HepG2 (cell line): ENCODE measurements around the gene PPP1R13B. TPM values are rescaled to one million over a fixed set of nuclear protein-coding genes. Genes with fewer than 3 reads are reported as not detected.

Experiments used
- DNMT3B ChIP-seq: conservative IDR thresholded peaks from 2 replicates; pipeline ENCODE4 v1.6.1; 2016; ENCODE audit warnings: missing biosample characterization, control low read depth
- HMG20B ChIP-seq: conservative IDR thresholded peaks from 2 replicates; pipeline ENCODE4 v1.6.1; 2016; ENCODE audit warnings: missing genetic modification reagents, missing compliant biosample characterization
- KMT2A ChIP-seq: sonication (generic); formaldehyde crosslinking; IDR thresholded peaks from 2 replicates; pipeline ENCODE4 v1.4.0; 2020; ENCODE audit warnings: missing genetic modification reagents
- MIXL1 ChIP-seq: IDR thresholded peaks from 2 replicates; pipeline ENCODE4 v1.6.1; 2016
- SP4 ChIP-seq: sonication (generic); formaldehyde crosslinking; IDR thresholded peaks from 2 replicates; pipeline ENCODE4 v1.8.1; 2023; ENCODE audit warnings: mild to moderate bottlenecking, missing genetic modification reagents
- ZNF550 ChIP-seq: sonication (generic); formaldehyde crosslinking; IDR thresholded peaks from 2 replicates; pipeline ENCODE4 v1.4.0; 2020; ENCODE audit warnings: mild to moderate bottlenecking, missing genetic modification reagents, borderline replicate concordance
- ZNF713 ChIP-seq: sonication (generic); formaldehyde crosslinking; IDR thresholded peaks from 2 replicates; pipeline ENCODE4 v1.4.0; 2020; ENCODE audit warnings: mild to moderate bottlenecking, missing genetic modification reagents
- ZNF747 ChIP-seq: sonication (generic); formaldehyde crosslinking; IDR thresholded peaks from 2 replicates; pipeline ENCODE4 v1.8.1; 2023; ENCODE audit warnings: missing genetic modification reagents, mild to moderate bottlenecking, borderline replicate concordance
- ZNF788 ChIP-seq: sonication (generic); formaldehyde crosslinking; IDR thresholded peaks from 2 replicates; pipeline ENCODE4 v1.5.0; 2020; ENCODE audit warnings: mild to moderate bottlenecking, missing genetic modification reagents, borderline replicate concordance
- polyA plus RNA-seq, 8 experiments: library from polyadenylated mRNA; depleted of rRNA in 3 of 8; stranded (reverse) in 7 of 8; unstranded in 1 of 8; fragments of >200 nt; fragmentation: Illumina TruSeq in 4 of 8; extraction: Trizol in 4 of 8; gene quantifications; 2 replicates each; pipeline versions ENCODE4 v1.2.1 to v1.2.3, GENCODE V29; 2011 to 2016; ENCODE audit warnings: low read depth in 4 of 8, missing spikeins in 1 of 8, mixed read lengths in 1 of 8; ENCODE audit not compliant: insufficient read depth in 1 of 8
- total RNA-seq, 5 experiments: library from RNA; depleted of rRNA; stranded (reverse); fragments of >200 nt; fragmentation: Illumina TruSeq; extraction: Trizol; gene quantifications; 2 replicates each; pipeline ENCODE4 v1.2.3, GENCODE V29; 2016; ENCODE audit warnings: low read depth in 1 of 5
- TF ChIP-seq, protein P1 (sequence below): conservative IDR thresholded peaks from 2 replicates; pipeline ENCODE4 v1.6.1; 2018; ENCODE audit warnings: missing genetic modification reagents
- TF ChIP-seq, protein P2 (sequence below): sonication (generic); formaldehyde crosslinking; IDR thresholded peaks from 2 replicates; pipeline ENCODE4 v1.9.0; 2022; ENCODE audit warnings: low read depth, missing genetic modification reagents
- TF ChIP-seq, protein P3 (sequence below): sonication (generic); formaldehyde crosslinking; IDR thresholded peaks from 2 replicates; pipeline ENCODE4 v1.5.1; 2020; ENCODE audit warnings: missing genetic modification reagents, mild to moderate bottlenecking, borderline replicate concordance
- TF ChIP-seq, protein P4 (sequence below): sonication (generic); formaldehyde crosslinking; IDR thresholded peaks from 2 replicates; pipeline ENCODE4 v1.4.0; 2020; ENCODE audit warnings: missing genetic modification reagents
- TF ChIP-seq, protein P5 (sequence below): sonication (generic); formaldehyde crosslinking; IDR thresholded peaks from one replicate; pipeline ENCODE4 v1.5.1; 2020; ENCODE audit warnings: mild to moderate bottlenecking, missing genetic modification reagents; ENCODE audit errors: not compliant biosample characterization

PPP1R13B gene
- total and polyA plus RNA-seq, 2 of the 13 experiments (the other 11 are each of a cell fraction or from before 2014, with no cell fraction given) = 4.6 to 9.4 TPM

DNA sequence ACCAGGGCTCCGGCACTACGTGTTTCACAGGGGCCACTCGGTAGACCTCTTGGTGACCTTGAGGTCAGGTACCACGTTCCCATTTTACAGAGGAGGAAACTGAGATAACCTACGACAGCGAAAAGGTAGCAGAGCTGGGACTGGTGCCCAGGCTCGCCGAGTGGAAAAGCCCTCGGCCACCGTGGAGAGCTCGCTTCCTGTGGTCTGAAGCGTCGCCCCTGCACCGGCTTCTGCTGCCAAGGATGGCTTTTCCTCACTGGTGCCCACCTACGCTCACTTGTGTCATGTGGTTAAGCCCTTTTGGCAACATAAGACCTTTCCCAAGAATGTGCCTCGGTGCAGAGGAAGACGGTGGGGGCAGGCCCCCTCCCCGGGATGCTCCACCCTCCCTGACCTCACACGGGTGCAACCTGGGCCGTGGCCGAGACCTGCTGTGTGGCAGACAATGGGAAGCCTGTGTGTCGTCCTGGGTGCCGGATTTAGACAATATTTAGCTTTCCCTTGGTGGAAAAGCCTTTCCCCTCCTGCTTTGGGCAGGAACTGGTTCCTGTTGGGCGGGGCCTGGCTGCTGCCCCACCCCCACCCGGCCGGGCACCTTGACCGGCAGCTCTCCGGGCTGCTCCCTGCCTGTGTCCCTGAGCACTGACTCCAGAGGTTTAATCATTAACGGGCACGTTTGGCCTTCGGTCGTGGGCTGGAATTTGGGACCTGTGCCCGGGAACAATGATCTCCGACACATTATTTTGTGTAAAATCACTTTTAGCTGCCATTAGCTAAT, 32.4 kb upstream of the PPP1R13B start (continued):
- TF ChIP-seq, protein P1, sequence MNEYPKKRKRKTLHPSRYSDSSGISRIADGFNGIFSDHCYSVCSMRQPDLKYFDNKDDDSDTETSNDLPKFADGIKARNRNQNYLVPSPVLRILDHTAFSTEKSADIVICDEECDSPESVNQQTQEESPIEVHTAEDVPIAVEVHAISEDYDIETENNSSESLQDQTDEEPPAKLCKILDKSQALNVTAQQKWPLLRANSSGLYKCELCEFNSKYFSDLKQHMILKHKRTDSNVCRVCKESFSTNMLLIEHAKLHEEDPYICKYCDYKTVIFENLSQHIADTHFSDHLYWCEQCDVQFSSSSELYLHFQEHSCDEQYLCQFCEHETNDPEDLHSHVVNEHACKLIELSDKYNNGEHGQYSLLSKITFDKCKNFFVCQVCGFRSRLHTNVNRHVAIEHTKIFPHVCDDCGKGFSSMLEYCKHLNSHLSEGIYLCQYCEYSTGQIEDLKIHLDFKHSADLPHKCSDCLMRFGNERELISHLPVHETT = no peak; the same call in 1 of the 2 replicates
- TF ChIP-seq ZNF550 (CRISPR knock-in tag) (no peak; the same call in 1 of the 2 replicates), SP4 (CRISPR knock-in tag) (peak; percentile 63; the same call in 1 of the 2 replicates), MIXL1 (peak; percentile 80; the same call in 1 of the 2 replicates), HMG20B (peak; percentile 61; the same call in 1 of the 2 replicates), DNMT3B (CRISPR knock-in tag) (no peak), ZNF788 (CRISPR knock-in tag) (peak; percentile 92), ZNF747 (CRISPR knock-in tag) (peak; percentile 82; the same call in 1 of the 2 replicates), KMT2A (peak; percentile 83), ZNF713 (no peak)
- TF ChIP-seq, protein P2, sequence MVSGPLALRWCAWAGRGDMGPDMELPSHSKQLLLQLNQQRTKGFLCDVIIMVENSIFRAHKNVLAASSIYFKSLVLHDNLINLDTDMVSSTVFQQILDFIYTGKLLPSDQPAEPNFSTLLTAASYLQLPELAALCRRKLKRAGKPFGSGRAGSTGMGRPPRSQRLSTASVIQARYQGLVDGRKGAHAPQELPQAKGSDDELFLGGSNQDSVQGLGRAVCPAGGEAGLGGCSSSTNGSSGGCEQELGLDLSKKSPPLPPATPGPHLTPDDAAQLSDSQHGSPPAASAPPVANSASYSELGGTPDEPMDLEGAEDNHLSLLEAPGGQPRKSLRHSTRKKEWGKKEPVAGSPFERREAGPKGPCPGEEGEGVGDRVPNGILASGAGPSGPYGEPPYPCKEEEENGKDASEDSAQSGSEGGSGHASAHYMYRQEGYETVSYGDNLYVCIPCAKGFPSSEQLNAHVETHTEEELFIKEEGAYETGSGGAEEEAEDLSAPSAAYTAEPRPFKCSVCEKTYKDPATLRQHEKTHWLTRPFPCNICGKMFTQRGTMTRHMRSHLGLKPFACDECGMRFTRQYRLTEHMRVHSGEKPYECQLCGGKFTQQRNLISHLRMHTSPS (CRISPR knock-in tag) = peak; percentile 60
- TF ChIP-seq, protein P3, sequence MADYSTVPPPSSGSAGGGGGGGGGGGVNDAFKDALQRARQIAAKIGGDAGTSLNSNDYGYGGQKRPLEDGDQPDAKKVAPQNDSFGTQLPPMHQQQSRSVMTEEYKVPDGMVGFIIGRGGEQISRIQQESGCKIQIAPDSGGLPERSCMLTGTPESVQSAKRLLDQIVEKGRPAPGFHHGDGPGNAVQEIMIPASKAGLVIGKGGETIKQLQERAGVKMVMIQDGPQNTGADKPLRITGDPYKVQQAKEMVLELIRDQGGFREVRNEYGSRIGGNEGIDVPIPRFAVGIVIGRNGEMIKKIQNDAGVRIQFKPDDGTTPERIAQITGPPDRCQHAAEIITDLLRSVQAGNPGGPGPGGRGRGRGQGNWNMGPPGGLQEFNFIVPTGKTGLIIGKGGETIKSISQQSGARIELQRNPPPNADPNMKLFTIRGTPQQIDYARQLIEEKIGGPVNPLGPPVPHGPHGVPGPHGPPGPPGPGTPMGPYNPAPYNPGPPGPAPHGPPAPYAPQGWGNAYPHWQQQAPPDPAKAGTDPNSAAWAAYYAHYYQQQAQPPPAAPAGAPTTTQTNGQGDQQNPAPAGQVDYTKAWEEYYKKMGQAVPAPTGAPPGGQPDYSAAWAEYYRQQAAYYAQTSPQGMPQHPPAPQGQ (CRISPR knock-in tag) = peak; percentile 83; the same call in 1 of the 2 replicates
- TF ChIP-seq, protein P4, sequence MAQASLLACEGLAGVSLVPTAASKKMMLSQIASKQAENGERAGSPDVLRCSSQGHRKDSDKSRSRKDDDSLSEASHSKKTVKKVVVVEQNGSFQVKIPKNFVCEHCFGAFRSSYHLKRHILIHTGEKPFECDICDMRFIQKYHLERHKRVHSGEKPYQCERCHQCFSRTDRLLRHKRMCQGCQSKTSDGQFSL (CRISPR knock-in tag) = no peak
- TF ChIP-seq, protein P5, sequence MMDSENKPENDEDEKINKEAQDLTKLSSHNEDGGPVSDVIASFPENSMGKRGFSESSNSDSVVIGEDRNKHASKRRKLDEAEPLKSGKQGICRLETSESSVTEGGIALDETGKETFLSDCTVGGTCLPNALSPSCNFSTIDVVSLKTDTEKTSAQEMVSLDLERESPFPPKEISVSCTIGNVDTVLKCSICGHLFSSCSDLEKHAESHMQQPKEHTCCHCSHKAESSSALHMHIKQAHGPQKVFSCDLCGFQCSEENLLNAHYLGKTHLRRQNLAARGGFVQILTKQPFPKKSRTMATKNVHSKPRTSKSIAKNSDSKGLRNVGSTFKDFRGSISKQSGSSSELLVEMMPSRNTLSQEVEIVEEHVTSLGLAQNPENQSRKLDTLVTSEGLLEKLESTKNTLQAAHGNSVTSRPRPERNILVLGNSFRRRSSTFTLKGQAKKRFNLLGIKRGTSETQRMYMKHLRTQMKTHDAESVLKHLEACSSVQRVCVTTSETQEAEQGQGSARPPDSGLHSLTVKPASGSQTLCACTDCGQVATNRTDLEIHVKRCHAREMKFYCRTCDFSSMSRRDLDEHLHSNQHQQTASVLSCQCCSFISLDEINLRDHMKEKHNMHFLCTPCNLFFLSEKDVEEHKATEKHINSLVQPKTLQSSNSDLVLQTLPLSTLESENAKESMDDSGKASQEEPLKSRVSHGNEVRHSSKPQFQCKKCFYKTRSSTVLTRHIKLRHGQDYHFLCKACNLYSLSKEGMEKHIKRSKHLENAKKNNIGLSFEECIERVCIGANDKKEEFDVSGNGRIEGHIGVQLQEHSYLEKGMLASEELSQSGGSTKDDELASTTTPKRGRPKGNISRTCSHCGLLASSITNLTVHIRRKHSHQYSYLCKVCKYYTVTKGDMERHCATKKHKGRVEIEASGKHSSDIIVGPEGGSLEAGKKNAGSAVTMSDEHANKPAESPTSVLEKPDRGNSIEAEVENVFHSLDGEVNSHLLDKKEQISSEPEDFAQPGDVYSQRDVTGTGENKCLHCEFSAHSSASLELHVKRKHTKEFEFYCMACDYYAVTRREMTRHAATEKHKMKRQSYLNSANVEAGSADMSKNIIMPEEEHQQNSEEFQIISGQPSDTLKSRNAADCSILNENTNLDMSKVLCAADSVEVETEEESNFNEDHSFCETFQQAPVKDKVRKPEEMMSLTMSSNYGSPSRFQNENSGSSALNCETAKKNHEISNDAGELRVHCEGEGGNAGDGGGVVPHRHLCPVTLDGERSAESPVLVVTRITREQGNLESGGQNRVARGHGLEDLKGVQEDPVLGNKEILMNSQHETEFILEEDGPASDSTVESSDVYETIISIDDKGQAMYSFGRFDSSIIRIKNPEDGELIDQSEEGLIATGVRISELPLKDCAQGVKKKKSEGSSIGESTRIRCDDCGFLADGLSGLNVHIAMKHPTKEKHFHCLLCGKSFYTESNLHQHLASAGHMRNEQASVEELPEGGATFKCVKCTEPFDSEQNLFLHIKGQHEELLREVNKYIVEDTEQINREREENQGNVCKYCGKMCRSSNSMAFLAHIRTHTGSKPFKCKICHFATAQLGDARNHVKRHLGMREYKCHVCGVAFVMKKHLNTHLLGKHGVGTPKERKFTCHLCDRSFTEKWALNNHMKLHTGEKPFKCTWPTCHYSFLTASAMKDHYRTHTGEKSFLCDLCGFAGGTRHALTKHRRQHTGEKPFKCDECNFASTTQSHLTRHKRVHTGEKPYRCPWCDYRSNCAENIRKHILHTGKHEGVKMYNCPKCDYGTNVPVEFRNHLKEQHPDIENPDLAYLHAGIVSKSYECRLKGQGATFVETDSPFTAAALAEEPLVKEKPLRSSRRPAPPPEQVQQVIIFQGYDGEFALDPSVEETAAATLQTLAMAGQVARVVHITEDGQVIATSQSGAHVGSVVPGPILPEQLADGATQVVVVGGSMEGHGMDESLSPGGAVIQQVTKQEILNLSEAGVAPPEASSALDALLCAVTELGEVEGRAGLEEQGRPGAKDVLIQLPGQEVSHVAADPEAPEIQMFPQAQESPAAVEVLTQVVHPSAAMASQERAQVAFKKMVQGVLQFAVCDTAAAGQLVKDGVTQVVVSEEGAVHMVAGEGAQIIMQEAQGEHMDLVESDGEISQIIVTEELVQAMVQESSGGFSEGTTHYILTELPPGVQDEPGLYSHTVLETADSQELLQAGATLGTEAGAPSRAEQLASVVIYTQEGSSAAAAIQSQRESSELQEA = peak; percentile 45
